Skeletal muscle cell (primary cell): ENCODE results near the gene EML1.

Source experiments
- DNase-seq: peaks from one replicate; pipeline ENCODE4 v3.0.0-alpha.2; 2010; ENCODE audit warnings: low read depth
- H3K4me3 ChIP-seq: 2 replicates; pipeline ENCODE4 v1.5.1; 2011; ENCODE audit warnings: low read depth, mild to moderate bottlenecking, control low read depth, low read length, moderate library complexity

Gene EML1

GRCh38 chr14:99793213-99794150 lies at the start of gene EML1:
Gene EML1 (plus strand): TSS chr14:99793413. CDS start chr14:99793477, 64 bp downstream.
- peak; percentile 36 for DNase-seq
- peak within 1 kb of the TSS; percentile 65 for H3K4me3 ChIP-seq

- no peak for DNase-seq
- H3K4me3 ChIP-seq: no peak overlapping the region
These were observed 48.9 kb upstream of the EML1 start for GRCh38 chr14:99744199-99744872.

- no peak for DNase-seq
- H3K4me3 ChIP-seq: no peak overlapping the region
These were observed 48.4 kb upstream of the EML1 start for GRCh38 chr14:99744873-99745224.

GRCh38 chr14:99745307-99745951 lies 47.8 kb upstream of the EML1 start:
- no peak overlapping the region for H3K4me3 ChIP-seq
- DNase-seq: no peak

GRCh38 chr14:99747167-99747566 lies 46.0 kb upstream of the EML1 start:
- no peak for DNase-seq
- no peak overlapping the region for H3K4me3 ChIP-seq

- H3K4me3 ChIP-seq: no peak overlapping the region
These were observed 45.5 kb upstream of the EML1 start for GRCh38 chr14:99747582-99748330.

GRCh38 chr14:99748529-99748928 lies 44.7 kb upstream of the EML1 start:
- DNase-seq: no peak
- no peak overlapping the region for H3K4me3 ChIP-seq

More at GRCh38 chr14:99747582-99748330, 45.5 kb upstream of the EML1 start:
- no peak for DNase-seq

GRCh38 chr14:99749142-99749541 lies 44.1 kb upstream of the EML1 start:
- H3K4me3 ChIP-seq: no peak overlapping the region

GRCh38 chr14:99749763-99750715 lies 43.2 kb upstream of the EML1 start:
- DNase-seq: no peak
- H3K4me3 ChIP-seq: no peak overlapping the region

More at GRCh38 chr14:99749142-99749541, 44.1 kb upstream of the EML1 start:
- no peak for DNase-seq

- no peak overlapping the region for H3K4me3 ChIP-seq
- no peak for DNase-seq
These were observed 42.3 kb upstream of the EML1 start for GRCh38 chr14:99750746-99751450.

GRCh38 chr14:99751539-99752485 lies 41.4 kb upstream of the EML1 start:
- no peak overlapping the region for H3K4me3 ChIP-seq
- DNase-seq: no peak

GRCh38 chr14:99752486-99753121 lies 40.6 kb upstream of the EML1 start:
- H3K4me3 ChIP-seq: no peak overlapping the region
- no peak for DNase-seq

- DNase-seq: no peak
- H3K4me3 ChIP-seq: no peak overlapping the region
These were observed 39.7 kb upstream of the EML1 start for GRCh38 chr14:99753225-99754140.

- DNase-seq: no peak
- no peak overlapping the region for H3K4me3 ChIP-seq
These were observed 38.8 kb upstream of the EML1 start for GRCh38 chr14:99754141-99755067.
